Activated T-cell treated with anti-CD3 and anti-CD28 coated beads for 24 hours (primary cell): Measurements from ENCODE around the gene CCL7.

Source experiments
- DNase-seq: peaks from one replicate; pipeline ENCODE4 v3.0.0-alpha.2; 2020; ENCODE audit warnings: low read depth

The CCL7 gene

DNA sequence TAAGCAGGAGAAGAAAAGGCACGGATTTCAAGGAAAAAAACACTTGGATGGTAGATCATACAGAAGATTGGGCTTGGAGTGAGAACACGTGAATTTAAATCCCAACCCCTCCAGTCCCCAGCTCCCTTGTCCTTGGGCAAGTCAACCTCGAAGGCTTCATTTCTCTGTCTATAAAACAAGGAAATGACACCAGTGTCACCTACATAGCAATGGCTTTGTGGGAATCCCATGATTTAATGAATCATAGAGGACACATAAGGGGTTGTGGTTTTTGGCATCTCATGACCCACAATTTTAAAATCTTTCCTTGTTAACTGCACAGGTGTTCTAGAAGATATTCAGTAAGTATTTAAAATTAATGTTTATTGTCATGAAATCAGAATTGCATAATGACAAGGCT lies 23.1 kb upstream of the CCL7 start:
- DNase-seq, result no peak

- DNase-seq, result no peak
Measured at GRCh38 chr17:34248511-34249024, 21.5 kb upstream of the CCL7 start.

- no peak for DNase-seq
Measured at GRCh38 chr17:34249061-34249460, 21.0 kb upstream of the CCL7 start.

DNA sequence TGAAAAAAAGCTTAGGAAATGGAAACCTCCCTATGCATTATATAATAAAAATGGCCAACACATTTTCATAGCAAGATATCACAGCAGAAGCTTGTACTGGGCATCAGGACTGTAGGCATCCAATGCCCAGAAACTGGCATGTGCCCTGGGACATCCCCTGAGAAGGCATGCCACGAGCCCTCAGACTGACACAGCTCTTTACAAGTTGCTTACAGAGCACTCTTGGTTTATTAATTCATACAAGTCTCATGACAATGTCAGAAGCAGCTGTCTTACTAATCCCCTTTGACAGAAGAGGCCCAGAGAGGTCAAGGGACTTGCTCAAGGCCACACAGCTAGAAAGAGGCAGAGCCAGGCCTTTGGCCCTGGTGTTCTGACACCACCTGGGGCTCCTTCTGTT lies 20.5 kb upstream of the CCL7 start:
- DNase-seq, result no peak

GRCh38 chr17:34251186-34251585 lies 18.8 kb upstream of the CCL7 start:
- no peak for DNase-seq

DNA sequence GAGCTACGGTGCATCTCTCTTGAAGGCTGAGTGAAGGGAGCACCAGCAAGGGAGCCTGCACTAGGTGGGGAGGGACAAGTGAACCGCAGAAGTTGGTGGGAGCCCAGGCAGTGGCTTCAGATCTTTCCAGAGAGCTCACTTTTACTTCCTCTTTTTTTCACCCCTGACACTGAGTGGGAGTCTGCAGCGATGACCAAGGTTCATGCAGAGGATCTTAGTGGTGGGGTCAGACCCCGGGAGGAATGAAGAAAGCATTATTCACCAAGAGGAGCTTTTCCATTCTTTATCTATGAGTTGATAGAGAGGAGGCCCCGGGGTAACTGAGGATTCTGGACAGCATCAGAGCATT lies 18.0 kb upstream of the CCL7 start:
- no peak for DNase-seq

GRCh38 chr17:34252444-34253138 lies 17.4 kb upstream of the CCL7 start:
- DNase-seq, result no peak

DNA sequence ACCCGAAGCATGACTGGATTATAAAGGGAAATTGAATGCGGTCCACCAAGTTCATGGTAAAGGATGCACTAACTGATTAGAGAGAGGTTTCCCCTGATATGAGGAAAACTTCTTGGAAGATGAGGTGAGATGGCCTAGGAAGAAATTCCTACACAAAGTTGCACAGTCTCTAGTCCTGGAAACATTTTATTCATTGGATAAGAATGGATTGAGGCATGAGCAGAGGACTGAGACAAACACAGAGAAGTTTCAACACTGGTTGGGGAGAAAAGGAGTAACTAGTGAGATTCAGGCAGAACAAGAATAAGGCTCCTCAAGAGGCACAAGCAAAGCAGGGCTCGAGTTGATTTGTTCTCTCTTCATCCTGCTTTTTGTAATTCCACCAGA lies 16.9 kb upstream of the CCL7 start:
- DNase-seq, result no peak

GRCh38 chr17:34254146-34254545 lies 15.9 kb upstream of the CCL7 start:
- no peak for DNase-seq

DNA sequence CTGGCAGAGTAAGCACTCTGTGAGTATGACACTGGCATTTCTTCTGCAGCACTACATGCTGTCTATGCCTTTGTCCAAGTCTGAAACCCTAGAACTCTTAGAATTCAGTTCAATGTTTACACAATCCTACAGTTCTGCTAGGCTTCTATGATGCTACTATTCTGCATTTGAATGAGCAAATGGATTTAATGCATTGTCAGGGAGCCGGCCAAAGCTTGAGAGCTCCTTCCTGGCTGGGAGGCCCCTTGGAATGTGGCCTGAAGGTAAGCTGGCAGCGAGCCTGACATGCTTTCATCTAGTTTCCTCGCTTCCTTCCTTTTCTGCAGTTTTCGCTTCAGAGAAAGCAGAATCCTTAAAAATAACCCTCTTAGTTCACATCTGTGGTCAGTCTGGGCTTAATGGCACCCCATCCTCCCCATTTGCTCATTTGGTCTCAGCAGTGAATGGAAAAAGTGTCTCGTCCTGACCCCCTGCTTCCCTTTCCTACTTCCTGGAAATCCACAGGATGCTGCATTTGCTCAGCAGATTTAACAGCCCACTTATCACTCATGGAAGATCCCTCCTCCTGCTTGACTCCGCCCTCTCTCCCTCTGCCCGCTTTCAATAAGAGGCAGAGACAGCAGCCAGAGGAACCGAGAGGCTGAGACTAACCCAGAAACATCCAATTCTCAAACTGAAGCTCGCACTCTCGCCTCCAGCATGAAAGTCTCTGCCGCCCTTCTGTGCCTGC lies 15.2 kb upstream of the CCL7 start, which contains the start of gene CCL2:
CCL2 (plus strand) TSS at position 635 of the 730 bp plus-strand sequence; CDS start at position 700, 65 bp downstream.
- DNase-seq, result no peak

GRCh38 chr17:34255381-34255732 lies 14.7 kb upstream of the CCL7 start:
- no peak for DNase-seq

DNA sequence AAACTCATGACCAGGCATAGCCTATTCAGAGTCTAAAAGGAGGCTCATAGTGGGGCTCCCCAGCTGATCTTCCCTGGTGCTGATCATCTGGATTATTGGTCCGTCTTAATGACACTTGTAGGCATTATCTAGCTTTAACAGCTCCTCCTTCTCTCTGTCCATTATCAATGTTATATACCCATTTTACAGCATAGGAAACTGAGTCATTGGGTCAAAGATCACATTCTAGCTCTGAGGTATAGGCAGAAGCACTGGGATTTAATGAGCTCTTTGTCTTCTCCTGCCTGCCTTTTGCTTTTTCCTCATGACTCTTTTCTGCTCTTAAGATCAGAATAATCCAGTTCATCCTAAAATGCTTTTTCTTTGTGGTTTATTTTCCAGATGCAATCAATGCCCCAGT lies 14.2 kb upstream of the CCL7 start:
- no peak for DNase-seq

DNA sequence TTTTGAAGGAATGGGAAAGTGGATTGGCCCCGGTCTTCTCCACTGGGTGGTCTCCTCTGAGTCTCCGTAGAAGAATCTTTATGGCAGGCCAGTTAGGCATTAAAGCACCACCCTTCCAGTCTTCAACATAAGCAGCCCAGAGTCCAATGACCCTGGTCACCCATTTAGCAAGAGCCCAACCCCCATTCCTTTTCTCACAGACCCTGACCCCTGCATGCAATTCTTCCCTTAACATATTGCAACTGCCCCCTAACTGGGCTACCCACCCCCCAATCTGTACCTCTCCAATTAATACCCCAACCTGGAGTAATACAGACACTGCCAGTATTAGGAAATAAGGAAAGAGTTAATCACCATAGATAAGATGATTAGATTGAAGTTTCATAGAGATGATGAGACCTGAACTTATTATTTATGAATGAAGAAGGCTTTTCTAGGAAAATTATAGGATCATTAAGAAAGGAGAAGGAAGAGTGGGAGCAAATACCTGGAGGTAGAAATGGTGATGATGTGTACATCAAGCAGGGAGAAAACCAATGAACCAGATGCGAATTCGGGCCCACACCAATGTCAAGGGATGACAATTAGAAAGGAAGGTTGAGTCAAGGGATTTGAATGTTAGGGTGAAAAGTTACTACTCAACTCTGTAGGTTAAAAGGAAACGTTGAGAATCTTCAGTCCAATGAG lies 12.6 kb upstream of the CCL7 start:
- no peak for DNase-seq

DNA sequence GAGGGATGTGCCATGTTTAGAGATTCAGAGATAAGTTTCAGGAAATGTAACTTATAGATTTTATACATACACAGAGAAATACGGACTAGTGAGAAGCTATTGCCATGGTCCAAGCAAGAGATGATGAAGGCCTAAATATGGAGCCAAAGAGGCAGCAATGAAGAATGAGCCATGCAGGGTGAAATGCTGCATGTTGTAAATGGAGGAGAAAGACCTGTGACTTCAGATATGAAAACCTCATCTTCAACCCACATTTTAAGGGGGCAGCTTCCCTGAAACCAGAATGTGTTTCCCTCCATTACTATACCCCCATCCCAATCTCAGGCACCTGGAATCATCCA lies 12.1 kb upstream of the CCL7 start:
- no peak for DNase-seq

- no peak for DNase-seq
Measured at GRCh38 chr17:34259146-34259545, 10.9 kb upstream of the CCL7 start.

GRCh38 chr17:34260861-34261260 lies 9.2 kb upstream of the CCL7 start:
- DNase-seq, result no peak

DNA sequence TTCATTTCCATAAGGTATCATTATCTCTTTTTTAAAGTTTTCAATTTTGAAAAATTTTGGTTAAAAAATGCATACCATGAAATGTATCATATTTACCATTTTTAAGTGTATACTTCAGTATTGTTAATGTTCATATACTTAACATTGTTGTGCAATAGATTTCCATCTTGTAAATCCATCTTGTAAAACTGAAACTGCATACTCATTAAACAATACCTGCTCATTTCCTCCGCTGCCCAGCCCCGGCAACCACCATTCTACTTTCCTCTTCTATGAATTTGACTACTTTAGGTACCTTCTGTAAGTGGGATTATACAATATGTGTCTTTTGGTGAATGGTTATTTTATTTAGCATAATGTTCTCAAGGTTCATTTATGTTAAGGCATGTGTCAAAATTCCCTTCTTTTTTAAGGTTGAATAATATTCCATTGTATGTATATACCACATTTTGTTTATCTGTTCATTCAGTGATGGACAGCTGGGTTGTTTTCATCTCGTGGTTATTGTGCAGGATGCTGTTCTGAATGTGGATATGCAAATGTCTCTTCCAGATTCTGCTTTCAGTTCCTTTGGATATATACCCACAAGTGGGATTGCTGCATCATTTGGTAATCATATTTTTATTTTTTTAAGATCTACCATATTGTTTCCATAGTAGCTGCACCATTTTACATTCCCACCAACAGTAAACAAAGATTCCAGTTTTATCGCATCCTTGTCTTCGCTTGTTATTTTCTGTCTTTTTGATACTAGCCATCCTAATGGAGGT lies 8.3 kb upstream of the CCL7 start:
- no peak for DNase-seq

DNA sequence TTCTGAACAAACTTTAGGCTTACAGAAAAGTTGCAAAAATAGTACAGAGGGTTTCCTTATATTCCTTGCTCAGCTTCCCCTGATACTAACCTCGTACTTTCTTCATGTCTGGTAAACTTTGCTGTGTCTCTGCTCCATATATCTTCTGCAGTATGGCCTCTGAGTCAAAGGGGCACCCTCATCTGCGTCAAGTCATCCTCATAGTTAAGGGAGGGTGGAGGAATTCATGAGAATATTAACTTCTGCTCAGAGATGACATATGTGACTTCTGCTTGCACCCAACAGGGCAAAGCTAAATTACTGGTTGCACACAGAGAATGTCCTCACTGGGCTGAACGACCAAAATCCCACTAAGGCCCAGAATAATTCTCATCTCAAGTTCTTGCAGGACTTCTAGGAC lies 4.3 kb upstream of the CCL7 start:
- no peak for DNase-seq

DNA sequence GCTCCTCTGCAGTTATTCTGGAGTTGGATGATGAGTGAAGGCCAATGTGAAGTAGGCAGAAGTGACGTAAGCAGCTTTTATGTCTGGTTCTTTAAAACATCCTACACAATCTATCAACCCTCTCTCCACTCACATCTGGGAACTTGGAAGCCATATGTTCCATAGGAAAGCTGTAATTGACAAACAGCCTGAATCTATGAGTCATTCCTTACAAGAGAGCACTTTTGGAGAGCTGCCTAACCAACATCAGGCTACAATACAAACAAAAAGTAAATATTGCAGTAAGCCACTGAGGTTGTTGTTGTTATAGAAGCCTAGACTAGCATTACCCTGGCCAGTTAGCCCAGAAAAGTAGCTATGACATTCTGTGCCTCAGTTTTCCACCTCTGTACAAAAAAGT lies 5.9 kb downstream of the CCL7 start:
- no peak for DNase-seq

GRCh38 chr17:34276826-34277225 lies 6.8 kb downstream of the CCL7 start:
- no peak for DNase-seq

DNA sequence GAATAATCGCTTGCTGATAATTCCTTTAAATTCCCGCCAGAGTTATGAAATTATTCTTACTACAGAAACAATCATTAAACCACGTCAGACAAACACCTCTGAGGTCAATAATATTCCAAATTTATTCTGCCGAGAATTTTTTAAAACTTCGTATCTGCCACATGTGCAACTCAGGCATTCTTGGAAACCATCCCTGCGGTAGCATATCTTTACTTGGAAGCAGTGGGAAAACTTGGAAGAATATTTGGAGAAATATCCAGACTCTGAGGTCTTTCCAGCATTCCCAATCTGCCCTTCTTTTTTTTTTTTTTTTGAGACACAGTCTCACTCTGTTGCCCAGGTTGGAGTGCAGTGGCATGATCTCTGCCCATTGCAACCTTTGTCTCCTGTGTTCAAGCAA lies 13.6 kb downstream of the CCL7 start:
- no peak for DNase-seq

GRCh38 chr17:34285286-34285792 lies 15.3 kb downstream of the CCL7 start, which contains the start of gene CCL11:
Gene CCL11 (plus strand): TSS chr17:34285742. CDS start chr17:34285809, 67 bp downstream.
- no peak for DNase-seq
